SU-DHL-6 (cell line): ENCODE results near the gene ZNF71.

Experiments
- H2AFZ ChIP-seq: fragments of 200-600 bp; sonication (generic); 2 replicates; pipeline ENCODE4 v1.6.1; 2014; ENCODE audit warnings: low read depth, mild to moderate bottlenecking, moderate library complexity, mixed read lengths, antibody characterized with exemption, low read length; ENCODE audit not compliant: severe bottlenecking
- H3F3A ChIP-seq: fragments of 200-600 bp; shearing (Covaris generic); 2 replicates; pipeline ENCODE4 v1.6.0; 2016; ENCODE audit warnings: antibody characterized with exemption, mild to moderate bottlenecking; ENCODE audit not compliant: insufficient read depth
- H3K27ac ChIP-seq: fragments of 200-600 bp; sonication (generic); 2 replicates; pipeline ENCODE4 v1.5.1; 2016; ENCODE audit warnings: low read depth, mild to moderate bottlenecking, low read length, moderate library complexity, mixed read lengths
- H3K27me3 ChIP-seq: fragments of 200-600 bp; sonication (generic), shearing (Covaris generic); 2 replicates; pipeline ENCODE4 v1.6.0; 2014; ENCODE audit warnings: mild to moderate bottlenecking, low read length
- H3K36me3 ChIP-seq: fragments of 200-600 bp; sonication (generic); 2 replicates; pipeline ENCODE4 v1.6.1; 2014; ENCODE audit warnings: mild to moderate bottlenecking, low read length, mixed read lengths
- H3K4me2 ChIP-seq: fragments of 300-600, 200-600 bp; shearing (Covaris generic), sonication (generic); 2 replicates; pipeline ENCODE4 v1.6.0; 2014; ENCODE audit warnings: low read length, low read depth, mild to moderate bottlenecking; ENCODE audit not compliant: poor library complexity, severe bottlenecking
- H3K4me3 ChIP-seq: fragments of 200-600 bp; sonication (generic); 2 replicates; pipeline ENCODE4 v1.5.1; 2014; ENCODE audit warnings: antibody characterized with exemption, low read length, mild to moderate bottlenecking, mixed read lengths; ENCODE audit not compliant: insufficient read depth, poor library complexity, severe bottlenecking
- H3K79me2 ChIP-seq: fragments of 200-600 bp; sonication (generic); 2 replicates; pipeline ENCODE4 v1.6.1; 2014; ENCODE audit warnings: mild to moderate bottlenecking, low read length, moderate library complexity; ENCODE audit not compliant: insufficient read depth
- H3K9ac ChIP-seq: fragments of 200-600 bp; sonication (generic); 2 replicates; pipeline ENCODE4 v1.7.0; 2014; ENCODE audit warnings: mild to moderate bottlenecking, low read length
- H3K9me2 ChIP-seq: fragments of 200-600 bp; sonication (generic); replicated peaks from 2 replicates; pipeline ENCODE4 v1.6.1; 2014; ENCODE audit warnings: low read length; ENCODE audit not compliant: insufficient read depth
- H3K9me3 ChIP-seq: fragments of 200-600 bp; sonication (generic); 2 replicates; pipeline ENCODE4 v1.6.1; 2014; ENCODE audit warnings: low read length, mixed read lengths; ENCODE audit not compliant: insufficient read depth
- H4K20me1 ChIP-seq: fragments of 200-600 bp; sonication (generic); 2 replicates; pipeline ENCODE4 v1.6.1; 2014; ENCODE audit warnings: low read depth, mild to moderate bottlenecking, antibody characterized with exemption, low read length, moderate library complexity, mixed read lengths
- CTCF ChIP-seq: fragments of 200-600 bp; sonication (generic); IDR thresholded peaks from one replicate; pipeline ENCODE4 v1.5.1; 2017; ENCODE audit warnings: antibody characterized with exemption, mild to moderate bottlenecking, low read length, moderate library complexity; ENCODE audit not compliant: insufficient read depth, poor library complexity, severe bottlenecking
- EZH2phosphoT487 ChIP-seq: fragments of 200-600 bp; sonication (generic), shearing (Covaris generic); conservative IDR thresholded peaks from 2 replicates; pipeline ENCODE4 v1.6.1; 2018; ENCODE audit warnings: mild to moderate bottlenecking, antibody characterized with exemption, low read length, moderate library complexity, mixed read lengths

ZNF71 gene

GRCh38 chr19:56608274-56608964 lies 13.3 kb downstream of the ZNF71 start:
- H3K4me2 ChIP-seq = no peak overlapping the region
- no peak overlapping the region for H3K4me3 ChIP-seq
- H3F3A ChIP-seq = no peaks in the 10 kb centered on the region
- no peak overlapping the region for H3K27ac ChIP-seq
- H3K9me3 ChIP-seq = no peaks in the 10 kb centered on the region
- H3K79me2 ChIP-seq = 0 out of 2 replicates have a peak, but pooled peaks cover 4% of the 10 kb centered on the region
- H2AFZ ChIP-seq = no peak overlapping the region
- TF ChIP-seq EZH2phosphoT487 (no peak), CTCF (no peak)
- H3K9ac ChIP-seq = no peak overlapping the region
- no peaks in the 10 kb centered on the region for H3K36me3 ChIP-seq
- H3K27me3 ChIP-seq = no peaks in the 10 kb centered on the region
- H4K20me1 ChIP-seq = no peaks in the 10 kb centered on the region
- H3K9me2 ChIP-seq = no peaks in the 10 kb centered on the region

- TF ChIP-seq CTCF (no peak), EZH2phosphoT487 (no peak)
- H3F3A ChIP-seq = no peaks in the 10 kb centered on the region
Measured at GRCh38 chr19:56611288-56611687, 16.2 kb downstream of the ZNF71 start.

GRCh38 chr19:56612737-56613136 lies 17.6 kb downstream of the ZNF71 start:
- Histone ChIP-seq H3K9ac (no peak overlapping the region), H3K9me2 (no peaks in the 10 kb centered on the region), H3K36me3 (no peaks in the 10 kb centered on the region), H4K20me1 (no peaks in the 10 kb centered on the region), H3K9me3 (no peaks in the 10 kb centered on the region), H3K79me2 (no peaks in the 10 kb centered on the region), H3K4me3 (no peak overlapping the region), H3F3A (no peaks in the 10 kb centered on the region), H3K4me2 (no peak overlapping the region), H3K27ac (no peak overlapping the region), H2AFZ (no peak overlapping the region), H3K27me3 (no peaks in the 10 kb centered on the region)
- TF ChIP-seq CTCF = no peak
- no peak for TF ChIP-seq EZH2phosphoT487

More at GRCh38 chr19:56611288-56611687, 16.2 kb downstream of the ZNF71 start:
- no peaks in the 10 kb centered on the region for H3K36me3 ChIP-seq
- H3K4me2 ChIP-seq = no peak overlapping the region
- no peaks in the 10 kb centered on the region for H4K20me1 ChIP-seq
- no peaks in the 10 kb centered on the region for H3K9me3 ChIP-seq
- no peak overlapping the region for H3K4me3 ChIP-seq
- H3K79me2 ChIP-seq = no peaks in the 10 kb centered on the region
- H3K27me3 ChIP-seq = no peaks in the 10 kb centered on the region
- H3K9me2 ChIP-seq = no peaks in the 10 kb centered on the region
- no peak overlapping the region for H3K27ac ChIP-seq
- no peak overlapping the region for H2AFZ ChIP-seq
- no peak overlapping the region for H3K9ac ChIP-seq
